HG03135 (cell line): ENCODE measurements around the gene RPS27.
A peak's percentile ranks its signal among the peaks of the same experiment; 100 is the strongest.

Experiments used
- ATAC-seq: cut with Tn5 transposase; IDR thresholded peaks from one replicate; pipeline ENCODE4 v1.9.1; 2021; ENCODE audit warnings: mild to moderate bottlenecking, moderate library complexity; ENCODE audit not compliant: unreplicated experiment

Gene RPS27

GRCh38 chr1:153990468-153991150 lies at the start of gene RPS27:
Gene RPS27 (plus strand): TSS chr1:153990762. CDS start chr1:153990797, 35 bp downstream.
- ATAC-seq: peak; percentile 81

GRCh38 chr1:153941826-153942725 lies 48.5 kb upstream of the RPS27 start:
- ATAC-seq: no peak

GRCh38 chr1:153942766-153943549 lies 47.6 kb upstream of the RPS27 start:
- ATAC-seq: no peak

- no peak for ATAC-seq
Measured at GRCh38 chr1:153944005-153944826, 46.3 kb upstream of the RPS27 start.

GRCh38 chr1:153944827-153945117 lies 45.8 kb upstream of the RPS27 start:
- no peak for ATAC-seq

GRCh38 chr1:153945131-153945794 lies 45.3 kb upstream of the RPS27 start:
- peak; percentile 2 for ATAC-seq

GRCh38 chr1:153945795-153946621 lies 44.6 kb upstream of the RPS27 start:
- ATAC-seq: peak; percentile 68

- peak; percentile 59 for ATAC-seq
Measured at GRCh38 chr1:153946622-153947241, 43.8 kb upstream of the RPS27 start, which contains the start of gene DENND4B. Gene DENND4B (minus strand): TSS chr1:153946718. CDS start chr1:153944374, 2,344 bp downstream.

- ATAC-seq: no peak
Measured at GRCh38 chr1:153951183-153951582, 39.4 kb upstream of the RPS27 start.

GRCh38 chr1:153951801-153952200 lies 38.8 kb upstream of the RPS27 start:
- ATAC-seq: no peak

- ATAC-seq: no peak
Measured at GRCh38 chr1:153953859-153954365, 36.6 kb upstream of the RPS27 start.

GRCh38 chr1:153954826-153955225 lies 35.7 kb upstream of the RPS27 start:
- no peak for ATAC-seq

GRCh38 chr1:153956997-153957715 lies 33.4 kb upstream of the RPS27 start:
- ATAC-seq: no peak

- no peak for ATAC-seq
Measured at GRCh38 chr1:153957744-153958110, 32.8 kb upstream of the RPS27 start.

- ATAC-seq: peak; percentile 73
Measured at GRCh38 chr1:153958111-153958960, 32.2 kb upstream of the RPS27 start, which contains the start of gene CRTC2. Gene CRTC2 (minus strand): TSS chr1:153958612. CDS start chr1:153958497, 115 bp downstream.

- no peak for ATAC-seq
Measured at GRCh38 chr1:153958961-153959260, 31.7 kb upstream of the RPS27 start.

- no peak for ATAC-seq
Measured at GRCh38 chr1:153959454-153959853, 31.1 kb upstream of the RPS27 start.
